HL-60/S4 treated with phorbol 12-myristate 13-acetate at 8.2 ng/mL for 4 days and 3 days (cell line): ENCODE data around the gene TUBGCP3.
"Not testable (repeated sequence)": the region's sequence is repeated elsewhere in the genome, so short reads cannot be mapped to it uniquely, and the experiment has no call there.

Source experiments
- in situ Hi-C: fragments of 300-500 bp; cut with MboI; formaldehyde crosslinking; loops from 2 replicates; pipeline ENCODE4 v1.15.0; 2022; ENCODE audit warnings: low sequenced_read_pairs

The TUBGCP3 gene

GRCh38 chr13:112485814-112486213, 102.1 kb downstream of the TUBGCP3 start:
- in situ Hi-C loops, result not testable (repeated sequence)

GRCh38 chr13:112483299-112483698, 104.7 kb downstream of the TUBGCP3 start:
- in situ Hi-C loops, result no loop called here

- in situ Hi-C loops, result no loop called here
These were observed 106.5 kb downstream of the TUBGCP3 start for GRCh38 chr13:112481458-112481857.

- in situ Hi-C loops, result no loop called here
These were observed 108.6 kb downstream of the TUBGCP3 start for GRCh38 chr13:112479389-112479788.

- in situ Hi-C loops, result no loop called here
These were observed 110.8 kb downstream of the TUBGCP3 start for GRCh38 chr13:112477070-112477619.

- in situ Hi-C loops, result no loop called here
These were observed 112.1 kb downstream of the TUBGCP3 start for GRCh38 chr13:112475889-112476288.

GRCh38 chr13:112474869-112475268, 113.1 kb downstream of the TUBGCP3 start:
- in situ Hi-C loops, result no loop called here

- in situ Hi-C loops, result no loop called here
These were observed 114.1 kb downstream of the TUBGCP3 start for GRCh38 chr13:112473818-112474217.

- in situ Hi-C loops, result no loop called here
These were observed 118.7 kb downstream of the TUBGCP3 start for GRCh38 chr13:112469071-112469745.

- in situ Hi-C loops, result no loop called here
These were observed 119.9 kb downstream of the TUBGCP3 start for GRCh38 chr13:112468069-112468468.

- in situ Hi-C loops, result no loop called here
These were observed 120.7 kb downstream of the TUBGCP3 start for GRCh38 chr13:112467236-112467635.

GRCh38 chr13:112466132-112467058, 121.6 kb downstream of the TUBGCP3 start:
- in situ Hi-C loops, result no loop called here

GRCh38 chr13:112465251-112466131, 122.5 kb downstream of the TUBGCP3 start:
- in situ Hi-C loops, result no loop called here

- in situ Hi-C loops, result no loop called here
These were observed 123.2 kb downstream of the TUBGCP3 start for GRCh38 chr13:112464720-112465119.

GRCh38 chr13:112462408-112462807, 125.5 kb downstream of the TUBGCP3 start:
- in situ Hi-C loops, result no loop called here

- in situ Hi-C loops, result no loop called here
These were observed 130.5 kb downstream of the TUBGCP3 start for GRCh38 chr13:112457485-112457884.

- in situ Hi-C loops, result no loop called here
These were observed 130.9 kb downstream of the TUBGCP3 start for GRCh38 chr13:112457081-112457480.

GRCh38 chr13:112456138-112457056, 131.6 kb downstream of the TUBGCP3 start:
- in situ Hi-C loops, result no loop called here

GRCh38 chr13:112455476-112456059, 132.4 kb downstream of the TUBGCP3 start:
- in situ Hi-C loops, result no loop called here
